K562 (cell line): ENCODE results near the gene TUT1. TPM values are rescaled to one million over a fixed set of nuclear protein-coding genes. Genes with fewer than 3 reads are reported as not detected.

Experiments used
- AFF4 ChIP-seq: sonication (generic); formaldehyde crosslinking; IDR thresholded peaks from 2 replicates; pipeline ENCODE4 v1.8.0; 2023; ENCODE audit warnings: mild to moderate bottlenecking, missing genetic modification reagents
- ATF1 ChIP-seq, 2 experiments: fragments of 450-650 bp in 1 of 2; IDR thresholded peaks; 2 replicates each; pipeline ENCODE4 v1.6.1; 2016; ENCODE audit warnings: missing compliant biosample characterization in 1 of 2, missing genetic modification characterization in 1 of 2
- BRCA1 ChIP-seq, 2 experiments: fragments of 450-650 bp in 1 of 2; sonication (generic) in 1 of 2; formaldehyde crosslinking in 1 of 2; IDR thresholded peaks; 2 replicates each; pipeline versions ENCODE4 v1.5.0 to v1.6.1; 2017 to 2020; ENCODE audit warnings: mild to moderate bottlenecking in 1 of 2, missing genetic modification reagents in 1 of 2
- CAMTA2 ChIP-seq: fragments of 250-450 bp; sonication (Bioruptor Pico); conservative IDR thresholded peaks from 2 replicates; pipeline ENCODE4 v1.5.1; 2022
- CHD4 ChIP-seq: fragments of 200-600 bp; sonication (generic); IDR thresholded peaks from 3 replicates; pipeline ENCODE4 v1.6.1; 2012; ENCODE audit warnings: low read depth, mild to moderate bottlenecking, mixed read lengths, low read length, inconsistent platforms; ENCODE audit not compliant: insufficient read depth, insufficient replicate concordance, poor library complexity, severe bottlenecking
- GTF2B ChIP-seq: IDR thresholded peaks from 2 replicates; pipeline ENCODE4 v1.6.1; 2011; ENCODE audit not compliant: insufficient read length; ENCODE audit errors: extremely low read depth
- PBX2 ChIP-seq, 2 experiments: IDR thresholded peaks in 1 of 2; conservative IDR thresholded peaks in 1 of 2; 2 replicates each; pipeline ENCODE4 v1.6.1; 2016; ENCODE audit warnings: low read depth in 2 of 2, mild to moderate bottlenecking in 1 of 2, missing compliant biosample characterization in 1 of 2, missing genetic modification characterization in 1 of 2, moderate library complexity in 1 of 2
- RERE ChIP-seq: sonication (generic); formaldehyde crosslinking; IDR thresholded peaks from 2 replicates; pipeline ENCODE4 v1.8.0; 2023; ENCODE audit warnings: missing genetic modification reagents, mild to moderate bottlenecking, borderline replicate concordance
- ZBTB2 ChIP-seq: fragments of 450-650 bp; IDR thresholded peaks from 2 replicates; pipeline ENCODE4 v1.6.1; 2016; ENCODE audit warnings: antibody characterized with exemption
- ZC3H8 ChIP-seq: fragments of 450-650 bp; IDR thresholded peaks from 2 replicates; pipeline ENCODE4 v1.6.1; 2017
- polyA plus RNA-seq, 8 experiments: library from polyadenylated mRNA; depleted of rRNA in 4 of 8; stranded (reverse) in 5 of 8; unstranded in 3 of 8; fragments of >200 nt; fragmentation: Nextera tagmentation in 2 of 8; fragmentation: Illumina TruSeq in 1 of 8; extraction: Ambion mirVana in 2 of 8; extraction: Trizol in 1 of 8; gene quantifications; 2 replicates each; pipeline versions ENCODE4 v1.2.1 to v1.2.3, GENCODE V29; 2011 to 2014; ENCODE audit warnings: inconsistent platforms in 1 of 8, missing spikeins in 1 of 8
- total RNA-seq, 7 experiments: library from RNA; depleted of rRNA in 6 of 7; stranded (reverse); fragments of >200 nt in 6 of 7; fragmentation: Illumina TruSeq in 2 of 7; extraction: Trizol in 2 of 7; gene quantifications; 2 replicates each; pipeline versions ENCODE4 v1.2.1 to v1.2.3, GENCODE V29; 2011 to 2021; ENCODE audit warnings: low replicate concordance in 1 of 7

Gene TUT1
- total and polyA plus RNA-seq, 9 of the 15 experiments (the other 6 are each of a cell fraction or from before 2014, with no cell fraction given), result 0.66 to 44.3 (median 15.7) TPM

- TF ChIP-seq RERE (CRISPR knock-in tag) (no peak), BRCA1 (IDR thresholded peaks at IDR 0.05) (no peak), BRCA1 (CRISPR knock-in tag; IDR thresholded peaks at IDR 0.05) (no peak), ZC3H8 (no peak), ZBTB2 (peak; percentile 91), GTF2B (no peak), PBX2 (CRISPR knock-in tag; IDR thresholded peaks at IDR 0.05; ENCODE audit: low read depth) (no peak), PBX2 (tag; conservative IDR thresholded peaks at IDR 0.05; ENCODE audit: low read depth) (no peak), AFF4 (CRISPR knock-in tag) (peak; percentile 80; the same call in 1 of the 2 replicates), ATF1 (CRISPR knock-in tag; IDR thresholded peaks at IDR 0.05) (no peak), ATF1 (tag; IDR thresholded peaks at IDR 0.05) (peak; percentile 80), CAMTA2 (peak; percentile 83; the same call in 1 of the 2 replicates), CHD4 (no peak)
Observed at GRCh38 chr11:62573592-62574362, 17.5 kb downstream of the TUT1 start, which contains the start of gene EEF1G (continued).
